ENCODE measurements around the gene ANKRD36C. TPM values are rescaled to one million over a fixed set of nuclear protein-coding genes. Genes with fewer than 3 reads are reported as not detected.
"Not testable (repeated sequence)": the region's sequence is repeated elsewhere in the genome, so short reads cannot be mapped to it uniquely, and the experiment has no call there.

Gene ANKRD36C
- polyA plus RNA-seq, 3 donors, result 0.95 to 1.1 (median 1.1) TPM

DNA sequence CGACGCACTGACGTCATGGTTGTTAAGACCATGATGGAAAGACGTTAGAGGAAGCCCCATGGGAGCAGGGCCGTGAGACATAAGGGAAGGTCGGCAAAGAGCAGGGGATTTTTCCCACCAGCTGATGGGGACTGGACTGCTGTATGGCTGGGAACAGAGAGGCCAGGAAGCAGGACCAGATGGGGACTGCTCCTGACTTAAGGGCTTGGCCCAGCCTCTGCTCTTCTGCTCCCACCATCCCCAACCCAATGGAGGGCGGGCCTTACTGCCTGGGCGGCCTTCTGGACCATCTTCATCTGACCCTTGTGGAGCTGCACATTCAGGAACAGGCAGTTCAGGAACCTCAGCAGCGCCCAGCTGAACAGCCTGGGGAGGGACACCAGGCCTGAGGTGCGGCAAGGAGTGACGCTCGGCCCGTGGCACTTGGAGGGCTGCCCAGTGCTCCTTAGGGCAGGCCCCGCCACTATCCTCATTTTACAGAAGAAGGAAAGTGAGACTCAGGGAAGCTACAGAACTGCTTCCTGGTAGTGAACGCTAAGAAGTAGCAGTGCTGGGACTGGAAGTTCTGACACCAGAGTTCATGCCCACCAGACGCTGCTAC, 36.2 kb upstream of the ANKRD36C start:
- not testable (repeated sequence) for H3K4me3 Mint-ChIP-seq; H3K27ac Mint-ChIP-seq; H3K4me1 ChIP-seq (ENCODE audit: control insufficient read depth in 1 of 2, insufficient read depth in 2 of 2, low read length in 2 of 2); H3K4me2 ChIP-seq (replicated peaks; ENCODE audit: extremely low read depth, low read length, poor library complexity, severe bottlenecking); H3K4me1 Mint-ChIP-seq; DNase-seq; H3K27ac ChIP-seq (ENCODE audit: low read depth in 1 of 2, low read length in 2 of 2); H3K9ac ChIP-seq (ENCODE audit: insufficient read depth, low read length, poor library complexity, severe bottlenecking); H3K9me3 Mint-ChIP-seq; H3K27me3 ChIP-seq (ENCODE audit: control insufficient read depth in 2 of 2, insufficient read depth in 2 of 2, low read length in 2 of 2); H3K27me3 Mint-ChIP-seq (ENCODE audit: low read depth in 3 of 3); H3K79me2 ChIP-seq (ENCODE audit: insufficient read depth, low read length); H3K4me3 ChIP-seq (replicated peaks in 1 of 3; ENCODE audit: low read depth in 2 of 3, low read length in 3 of 3); H3K9me3 ChIP-seq (replicated peaks in 1 of 2; ENCODE audit: control insufficient read depth in 1 of 2, insufficient read depth in 1 of 2, low read length in 2 of 2); H4K20me1 ChIP-seq (ENCODE audit: insufficient read depth, low read length); H3K36me3 ChIP-seq (replicated peaks in 1 of 2; ENCODE audit: control insufficient read depth in 1 of 2, insufficient read depth in 2 of 2, low read length in 2 of 2); H3K36me3 Mint-ChIP-seq; H2AFZ ChIP-seq (ENCODE audit: insufficient read depth, low read depth, low read length, poor library complexity, severe bottlenecking)
- no CpG with 5 or more reads among the region's 16 CpGs for WGBS (ENCODE audit: insufficient coverage)
- intact Hi-C loops (cut with micrococcal nuclease), result loop anchor here in 1 of 2 donors (10.0 kb wide), 2 partner anchors 87 to 147 kb away; partner anchors contain the start of gene ADRA2B

- H3K27ac ChIP-seq (ENCODE audit: low read depth in 1 of 2, low read length in 2 of 2); H3K4me1 Mint-ChIP-seq; H3K36me3 ChIP-seq (replicated peaks in 1 of 2; ENCODE audit: control insufficient read depth in 1 of 2, insufficient read depth in 2 of 2, low read length in 2 of 2); H3K9me3 Mint-ChIP-seq; H3K4me3 Mint-ChIP-seq; H3K9me3 ChIP-seq (replicated peaks in 1 of 2; ENCODE audit: control insufficient read depth in 1 of 2, insufficient read depth in 1 of 2, low read length in 2 of 2); H3K27me3 Mint-ChIP-seq (ENCODE audit: low read depth in 3 of 3); H3K27me3 ChIP-seq (ENCODE audit: control insufficient read depth in 2 of 2, insufficient read depth in 2 of 2, low read length in 2 of 2); DNase-seq; H3K79me2 ChIP-seq (ENCODE audit: insufficient read depth, low read length); H4K20me1 ChIP-seq (ENCODE audit: insufficient read depth, low read length); H3K27ac Mint-ChIP-seq; H2AFZ ChIP-seq (ENCODE audit: insufficient read depth, low read depth, low read length, poor library complexity, severe bottlenecking); H3K4me1 ChIP-seq (ENCODE audit: control insufficient read depth in 1 of 2, insufficient read depth in 2 of 2, low read length in 2 of 2); H3K4me2 ChIP-seq (replicated peaks; ENCODE audit: extremely low read depth, low read length, poor library complexity, severe bottlenecking); H3K9ac ChIP-seq (ENCODE audit: insufficient read depth, low read length, poor library complexity, severe bottlenecking); H3K36me3 Mint-ChIP-seq; H3K4me3 ChIP-seq (replicated peaks in 1 of 3; ENCODE audit: low read depth in 2 of 3, low read length in 3 of 3): not testable (repeated sequence)
- intact Hi-C loops (cut with micrococcal nuclease), result loop anchor here in 1 of 2 donors (10.0 kb wide), 2 partner anchors 89 to 149 kb away; partner anchors contain the start of gene ADRA2B
- 100% methylated on average over 2 of the region's 6 CpGs for WGBS (ENCODE audit: insufficient coverage)
Observed at GRCh38 chr2:96025755-96026154, 34.1 kb upstream of the ANKRD36C start.

- H3K27me3 Mint-ChIP-seq (ENCODE audit: low read depth in 3 of 3), result peaks cover 0 to 1% (median 0%) of the 10 kb centered on the region in 3 donors
- Histone ChIP-seq H3K27me3 (ENCODE audit: control insufficient read depth in 2 of 2, insufficient read depth in 2 of 2, low read length in 2 of 2) (no peaks in the 10 kb centered on the region), H3K4me2 (replicated peaks; ENCODE audit: extremely low read depth, low read length, poor library complexity, severe bottlenecking) (no peak overlapping the region), H3K4me1 (ENCODE audit: control insufficient read depth in 1 of 2, insufficient read depth in 2 of 2, low read length in 2 of 2) (no peaks in the 10 kb centered on the region), H3K27ac (ENCODE audit: low read depth in 1 of 2, low read length in 2 of 2) (no peak overlapping the region), H3K9ac (ENCODE audit: insufficient read depth, low read length, poor library complexity, severe bottlenecking) (no peak overlapping the region), H3K9me3 (replicated peaks in 1 of 2; ENCODE audit: control insufficient read depth in 1 of 2, insufficient read depth in 1 of 2, low read length in 2 of 2) (no peaks in the 10 kb centered on the region), H3K36me3 (replicated peaks in 1 of 2; ENCODE audit: control insufficient read depth in 1 of 2, insufficient read depth in 2 of 2, low read length in 2 of 2) (no peaks in the 10 kb centered on the region), H3K4me3 (replicated peaks in 1 of 3; ENCODE audit: low read depth in 2 of 3, low read length in 3 of 3) (no peak overlapping the region), H4K20me1 (ENCODE audit: insufficient read depth, low read length) (no peaks in the 10 kb centered on the region), H3K79me2 (ENCODE audit: insufficient read depth, low read length) (no peaks in the 10 kb centered on the region), H2AFZ (ENCODE audit: insufficient read depth, low read depth, low read length, poor library complexity, severe bottlenecking) (no peak overlapping the region)
- intact Hi-C loops (cut with micrococcal nuclease), result loop anchor here in 1 of 2 donors (10.0 kb wide), 2 partner anchors 90 to 150 kb away; partner anchors contain the start of gene ADRA2B
- peaks cover 2% of the 10 kb centered on the region for H3K4me1 Mint-ChIP-seq
- DNase-seq, result no peak
- no peak for TF ChIP-seq CTCF (IDR thresholded peaks at IDR 0.05)
- no peak overlapping the region for H3K27ac Mint-ChIP-seq
- no peaks in the 10 kb centered on the region for H3K36me3 Mint-ChIP-seq
- WGBS (ENCODE audit: insufficient coverage), result no CpG with 5 or more reads among the region's 4 CpGs
- no peak overlapping the region for H3K4me3 Mint-ChIP-seq
- no peaks in the 10 kb centered on the region for H3K9me3 Mint-ChIP-seq
Observed at GRCh38 chr2:96025194-96025492, 33.5 kb upstream of the ANKRD36C start.
